ENCODE measurements around the gene SUN1. TPM values are rescaled to one million over a fixed set of nuclear protein-coding genes. Genes with fewer than 3 reads are reported as not detected.

Gene SUN1
- total RNA-seq, 1 experiment from 2014 or later: 181 TPM

DNA sequence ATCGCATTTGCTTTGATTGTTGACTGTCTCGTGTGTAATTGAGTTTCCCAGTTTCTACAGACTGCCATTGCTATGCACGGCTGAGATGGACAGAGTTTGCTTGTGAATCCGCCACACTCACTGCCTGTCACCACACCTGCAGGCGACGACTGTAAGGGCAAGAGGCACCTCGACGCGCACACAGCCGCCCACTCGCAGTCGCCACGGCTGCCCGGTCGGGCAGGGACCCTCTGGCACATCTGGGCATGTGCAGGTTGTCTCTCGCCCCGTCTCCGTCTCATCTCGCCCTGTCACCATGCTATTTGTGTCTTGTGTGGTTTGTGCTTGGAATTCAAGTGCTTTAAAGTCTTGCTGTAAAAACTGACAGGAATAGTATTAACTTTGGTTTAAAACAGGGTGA, 17.5 kb downstream of the SUN1 start:
- Histone ChIP-seq H3K4me2 (ENCODE audit: low read length) (no peak overlapping the region), H3K27me3 (ENCODE audit: insufficient read depth, low read length) (no peaks in the 10 kb centered on the region), H3K9me2 (ENCODE audit: insufficient read depth) (no peaks in the 10 kb centered on the region), H3K27ac (ENCODE audit: low read depth, low read length) (no peak overlapping the region), H3K9me3 (ENCODE audit: control insufficient read depth in 1 of 2, insufficient read depth in 1 of 2, low read depth in 1 of 2, low read length in 2 of 2) (no peaks in the 10 kb centered on the region), H2AFZ (ENCODE audit: low read depth, low read length, poor library complexity, severe bottlenecking) (no peak overlapping the region), H4K20me1 (ENCODE audit: insufficient read depth) (no peaks in the 10 kb centered on the region), H3K79me2 (ENCODE audit: insufficient read depth, low read length) (peaks cover 66% of the 10 kb centered on the region), H3K4me1 (ENCODE audit: control insufficient read depth in 1 of 2, insufficient read depth in 2 of 2, low read length in 2 of 2) (peaks cover 6 to 16% of the 10 kb centered on the region in 2 experiments; a peak in 3 of 4 replicates), H3K9ac (ENCODE audit: low read length) (no peak overlapping the region), H3K36me3 (ENCODE audit: control insufficient read depth in 1 of 2, insufficient read depth in 2 of 2, low read length in 2 of 2) (peaks cover 23 to 44% of the 10 kb centered on the region in 2 experiments), H3K4me3 (replicated peaks in 1 of 2; ENCODE audit: low read depth in 1 of 2, low read length in 2 of 2) (no peak overlapping the region)
- RAD21 ChIA-PET (ENCODE audit: low non-redundant PET in 1 of 2, low total read pairs in 2 of 2, uncharacterized antibody in 2 of 2, unreplicated experiment in 2 of 2): no interaction called here
- CTCF ChIA-PET: no interaction called here
- TF ChIP-seq TCF7L2 (IDR thresholded peaks at IDR 0.05; ENCODE audit: borderline replicate concordance, extremely low read depth, insufficient read depth, insufficient read length): no peak
- TF ChIP-seq ELF1 (IDR thresholded peaks at IDR 0.05; ENCODE audit: borderline replicate concordance, low read depth): no peak
- no peak for TF ChIP-seq SP1 (IDR thresholded peaks at IDR 0.05; ENCODE audit: low read depth)
- TF ChIP-seq SIN3A (IDR thresholded peaks at IDR 0.05; ENCODE audit: low read depth): no peak
- TF ChIP-seq JUND (IDR thresholded peaks at IDR 0.05): no peak
- no peak for TF ChIP-seq EZH2phosphoT487 (IDR thresholded peaks at IDR 0.05; ENCODE audit: borderline replicate concordance)
- TF ChIP-seq POLR2AphosphoS5 (IDR thresholded peaks at IDR 0.05; ENCODE audit: low read depth, low read length): no peak
- no peak for TF ChIP-seq FOSL1 (IDR thresholded peaks at IDR 0.05; ENCODE audit: low read depth)
- TF ChIP-seq ZFX (IDR thresholded peaks at IDR 0.05): no peak
- no peak for TF ChIP-seq CEBPB (IDR thresholded peaks at IDR 0.05; ENCODE audit: low read depth)
- TF ChIP-seq POLR2A (IDR thresholded peaks at IDR 0.05; ENCODE audit: borderline replicate concordance, extremely low read depth, insufficient read depth, insufficient read length): no peak
- TF ChIP-seq ZNF274 (IDR thresholded peaks at IDR 0.05; ENCODE audit: low read depth, low read length): no peak
- TF ChIP-seq SRF (IDR thresholded peaks at IDR 0.05; ENCODE audit: low read depth): no peak
- TF ChIP-seq RAD21 (IDR thresholded peaks at IDR 0.05; ENCODE audit: low read depth): no peak
- TF ChIP-seq, protein P1, sequence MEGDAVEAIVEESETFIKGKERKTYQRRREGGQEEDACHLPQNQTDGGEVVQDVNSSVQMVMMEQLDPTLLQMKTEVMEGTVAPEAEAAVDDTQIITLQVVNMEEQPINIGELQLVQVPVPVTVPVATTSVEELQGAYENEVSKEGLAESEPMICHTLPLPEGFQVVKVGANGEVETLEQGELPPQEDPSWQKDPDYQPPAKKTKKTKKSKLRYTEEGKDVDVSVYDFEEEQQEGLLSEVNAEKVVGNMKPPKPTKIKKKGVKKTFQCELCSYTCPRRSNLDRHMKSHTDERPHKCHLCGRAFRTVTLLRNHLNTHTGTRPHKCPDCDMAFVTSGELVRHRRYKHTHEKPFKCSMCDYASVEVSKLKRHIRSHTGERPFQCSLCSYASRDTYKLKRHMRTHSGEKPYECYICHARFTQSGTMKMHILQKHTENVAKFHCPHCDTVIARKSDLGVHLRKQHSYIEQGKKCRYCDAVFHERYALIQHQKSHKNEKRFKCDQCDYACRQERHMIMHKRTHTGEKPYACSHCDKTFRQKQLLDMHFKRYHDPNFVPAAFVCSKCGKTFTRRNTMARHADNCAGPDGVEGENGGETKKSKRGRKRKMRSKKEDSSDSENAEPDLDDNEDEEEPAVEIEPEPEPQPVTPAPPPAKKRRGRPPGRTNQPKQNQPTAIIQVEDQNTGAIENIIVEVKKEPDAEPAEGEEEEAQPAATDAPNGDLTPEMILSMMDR (IDR thresholded peaks at IDR 0.05 in 2 of 3, conservative IDR thresholded peaks at IDR 0.05 in 1 of 3; ENCODE audit: borderline replicate concordance in 1 of 3, insufficient read depth in 1 of 3, low read depth in 2 of 3, low read length in 2 of 3): no peak
- no peak for TF ChIP-seq EZH2 (IDR thresholded peaks at IDR 0.05)
- TF ChIP-seq ATF3 (IDR thresholded peaks at IDR 0.05): no peak
- no peak for TF ChIP-seq YY1 (IDR thresholded peaks at IDR 0.05; ENCODE audit: extremely low read depth, insufficient replicate concordance, low read depth, low read length)
- TF ChIP-seq, protein P2, sequence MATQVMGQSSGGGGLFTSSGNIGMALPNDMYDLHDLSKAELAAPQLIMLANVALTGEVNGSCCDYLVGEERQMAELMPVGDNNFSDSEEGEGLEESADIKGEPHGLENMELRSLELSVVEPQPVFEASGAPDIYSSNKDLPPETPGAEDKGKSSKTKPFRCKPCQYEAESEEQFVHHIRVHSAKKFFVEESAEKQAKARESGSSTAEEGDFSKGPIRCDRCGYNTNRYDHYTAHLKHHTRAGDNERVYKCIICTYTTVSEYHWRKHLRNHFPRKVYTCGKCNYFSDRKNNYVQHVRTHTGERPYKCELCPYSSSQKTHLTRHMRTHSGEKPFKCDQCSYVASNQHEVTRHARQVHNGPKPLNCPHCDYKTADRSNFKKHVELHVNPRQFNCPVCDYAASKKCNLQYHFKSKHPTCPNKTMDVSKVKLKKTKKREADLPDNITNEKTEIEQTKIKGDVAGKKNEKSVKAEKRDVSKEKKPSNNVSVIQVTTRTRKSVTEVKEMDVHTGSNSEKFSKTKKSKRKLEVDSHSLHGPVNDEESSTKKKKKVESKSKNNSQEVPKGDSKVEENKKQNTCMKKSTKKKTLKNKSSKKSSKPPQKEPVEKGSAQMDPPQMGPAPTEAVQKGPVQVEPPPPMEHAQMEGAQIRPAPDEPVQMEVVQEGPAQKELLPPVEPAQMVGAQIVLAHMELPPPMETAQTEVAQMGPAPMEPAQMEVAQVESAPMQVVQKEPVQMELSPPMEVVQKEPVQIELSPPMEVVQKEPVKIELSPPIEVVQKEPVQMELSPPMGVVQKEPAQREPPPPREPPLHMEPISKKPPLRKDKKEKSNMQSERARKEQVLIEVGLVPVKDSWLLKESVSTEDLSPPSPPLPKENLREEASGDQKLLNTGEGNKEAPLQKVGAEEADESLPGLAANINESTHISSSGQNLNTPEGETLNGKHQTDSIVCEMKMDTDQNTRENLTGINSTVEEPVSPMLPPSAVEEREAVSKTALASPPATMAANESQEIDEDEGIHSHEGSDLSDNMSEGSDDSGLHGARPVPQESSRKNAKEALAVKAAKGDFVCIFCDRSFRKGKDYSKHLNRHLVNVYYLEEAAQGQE (IDR thresholded peaks at IDR 0.05; ENCODE audit: low read depth): no peak
- no TSS peak for BruUV-seq (replicated peaks)
- intact Hi-C loops (cut with micrococcal nuclease): no loop called here
- POLR2A ChIA-PET: no interaction called here
- DNase-seq (ENCODE audit: low read depth, low spot score): no peak
- no peak for ATAC-seq
